Keratinocyte (primary cell): ENCODE results near the gene ZC3H12D. TPM values are rescaled to one million over a fixed set of nuclear protein-coding genes. Genes with fewer than 3 reads are reported as not detected.

ENCODE experiments used
- DNase-seq: peaks from one replicate; pipeline ENCODE4 v3.0.0-alpha.2; 2011; ENCODE audit warnings: low read depth, missing footprints, low spot score
- FAIRE-seq: peaks from 2 replicates; lab custom pipeline; 2011; peaks lifted over from hg19 to GRCh38; lab: Jason Lieb, UNC
- H2AFZ ChIP-seq: 2 replicates; pipeline ENCODE4 v1.6.0; 2012; ENCODE audit warnings: low read length, control low read depth, inconsistent platforms; ENCODE audit not compliant: control insufficient read depth
- H3K27ac ChIP-seq: 2 replicates; pipeline ENCODE4 v1.5.1; 2011; ENCODE audit warnings: low read length; ENCODE audit not compliant: control insufficient read depth, insufficient read depth
- H3K27me3 ChIP-seq: 3 replicates; pipeline ENCODE4 v1.6.0; 2011; ENCODE audit warnings: low read length; ENCODE audit not compliant: control insufficient read depth, insufficient read depth; ENCODE audit errors: extremely low read depth
- H3K36me3 ChIP-seq, 2 experiments: 2 replicates in 1 of 2; 3 replicates in 1 of 2; pipeline ENCODE4 v1.5.1; 2011; ENCODE audit warnings: low read length in 2 of 2, mild to moderate bottlenecking in 1 of 2; ENCODE audit not compliant: control insufficient read depth in 2 of 2, insufficient read depth in 2 of 2; ENCODE audit errors: extremely low read depth in 1 of 2
- H3K4me1 ChIP-seq: 3 replicates; pipeline ENCODE4 v1.5.1; 2011; ENCODE audit warnings: low read length; ENCODE audit not compliant: control insufficient read depth, insufficient read depth; ENCODE audit errors: extremely low read depth
- H3K4me2 ChIP-seq: 3 replicates; pipeline ENCODE4 v1.6.0; 2011; ENCODE audit warnings: low read depth, low read length; ENCODE audit not compliant: control insufficient read depth, insufficient read depth; ENCODE audit errors: extremely low read depth
- H3K4me3 ChIP-seq, 3 experiments: fragments of 200-600 bp in 1 of 3; sonication (generic) in 1 of 3; 2 replicates in 2 of 3; 3 replicates in 1 of 3; pipeline ENCODE4 v1.5.1; 2011 to 2016; ENCODE audit warnings: low read length in 3 of 3, mild to moderate bottlenecking in 3 of 3, control low read depth in 2 of 3, inconsistent platforms in 1 of 3, low read depth in 1 of 3, mixed read lengths in 1 of 3, mixed run types in 1 of 3, moderate library complexity in 1 of 3; ENCODE audit not compliant: control insufficient read depth in 2 of 3, insufficient read depth in 2 of 3; ENCODE audit errors: extremely low read depth in 1 of 3
- H3K79me2 ChIP-seq: 2 replicates; pipeline ENCODE4 v1.6.0; 2012; ENCODE audit warnings: low read length; ENCODE audit not compliant: control insufficient read depth, insufficient read depth
- H3K9ac ChIP-seq: 3 replicates; pipeline ENCODE4 v1.6.0; 2011; ENCODE audit warnings: low read length; ENCODE audit not compliant: control insufficient read depth, insufficient read depth; ENCODE audit errors: extremely low read depth
- H3K9me1 ChIP-seq: 3 replicates; pipeline ENCODE4 v1.6.0; 2011; ENCODE audit warnings: low read length; ENCODE audit not compliant: control insufficient read depth, insufficient read depth; ENCODE audit errors: extremely low read depth
- H3K9me3 ChIP-seq: 2 replicates; pipeline ENCODE4 v1.5.1; 2012; ENCODE audit warnings: low read depth, low read length; ENCODE audit not compliant: control insufficient read depth
- H4K20me1 ChIP-seq: 3 replicates; pipeline ENCODE4 v1.6.0; 2011; ENCODE audit warnings: low read length; ENCODE audit not compliant: control insufficient read depth, insufficient read depth; ENCODE audit errors: extremely low read depth
- CTCF ChIP-seq, 3 experiments: IDR thresholded peaks in 1 of 3; conservative IDR thresholded peaks in 1 of 3; optimal IDR thresholded peaks in 1 of 3; 2 replicates in 2 of 3; 3 replicates in 1 of 3; pipeline versions ENCODE3 to v1.5.1; 2011; ENCODE audit warnings: low read length in 3 of 3, mild to moderate bottlenecking in 3 of 3, moderate library complexity in 2 of 3, control low read depth in 1 of 3, inconsistent platforms in 1 of 3; ENCODE audit not compliant: insufficient read depth in 2 of 3; ENCODE audit errors: extremely low read depth in 1 of 3
- EZH2 ChIP-seq: IDR thresholded peaks from one replicate; pipeline ENCODE4 v1.6.1; 2012; ENCODE audit warnings: inconsistent platforms, mild to moderate bottlenecking, low read length, moderate library complexity
- dilution Hi-C: fragments of 300-500 bp; cut with MboI; formaldehyde crosslinking; loops from one replicate; pipeline ENCODE4 v1.7.0; 2020; ENCODE audit warnings: low sequenced_read_pairs; ENCODE audit not compliant: extremely low pct_ligation_motif_present
- polyA plus RNA-seq, 5 experiments: library from polyadenylated mRNA; depleted of rRNA in 3 of 5; stranded (reverse) in 3 of 5; stranded (forward) in 1 of 5; unstranded in 1 of 5; fragments of >200 nt; gene quantifications; 1 replicate in 1 of 5; 2 replicates in 3 of 5; 3 replicates in 1 of 5; pipeline versions ENCODE4 v1.2.1 to v1.2.3, GENCODE V29; 2011 to 2012; ENCODE audit warnings: missing spikeins in 2 of 5, low read depth in 1 of 5, low replicate concordance in 1 of 5

Gene ZC3H12D
- polyA plus RNA-seq, 1 donor (not counting 4 experiments of a cell fraction or from before 2014, with no cell fraction given) = 0.04 TPM

DNA sequence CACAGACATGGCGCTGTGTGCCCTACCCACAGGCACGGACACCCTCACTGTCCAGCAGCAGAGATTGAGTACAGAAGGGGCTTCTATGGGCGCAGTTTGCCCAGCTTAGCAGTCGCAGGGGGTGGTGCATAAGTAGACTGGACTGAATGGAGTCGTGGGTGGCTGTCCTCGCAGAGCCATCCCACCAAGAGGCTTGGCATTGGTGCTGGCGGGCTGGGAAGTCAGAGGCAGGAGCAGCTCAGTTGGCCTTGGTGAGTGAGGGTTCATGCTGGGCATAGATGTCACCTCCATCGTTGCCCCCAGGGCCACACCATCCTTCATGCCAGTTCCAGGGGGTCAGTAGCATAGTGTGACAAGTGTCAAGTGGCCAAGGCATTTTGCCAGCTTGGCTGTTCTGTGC lies 59.6 kb downstream of the ZC3H12D start:
- no peaks in the 10 kb centered on the region for H3K36me3 ChIP-seq
- no peak overlapping the region for H3K4me3 ChIP-seq
- DNase-seq (no peak), FAIRE-seq (no peak)
- H3K9me1 ChIP-seq = no peaks in the 10 kb centered on the region
- no peak overlapping the region for H3K9ac ChIP-seq
- H3K4me1 ChIP-seq = no peaks in the 10 kb centered on the region
- dilution Hi-C loops = no loop called here
- no peaks in the 10 kb centered on the region for H3K9me3 ChIP-seq
- TF ChIP-seq EZH2 (no peak), CTCF (optimal IDR thresholded peaks at IDR 0.05 in 1 of 3, IDR thresholded peaks at IDR 0.05 in 1 of 3, conservative IDR thresholded peaks at IDR 0.05 in 1 of 3; ENCODE audit: extremely low read depth in 1 of 3, insufficient read depth in 2 of 3, low read length in 3 of 3) (no peak)
- H4K20me1 ChIP-seq = no peaks in the 10 kb centered on the region
- no peak overlapping the region for H3K4me2 ChIP-seq
- H3K79me2 ChIP-seq = no peaks in the 10 kb centered on the region
- peaks cover 2% of the 10 kb centered on the region for H3K27me3 ChIP-seq
- H2AFZ ChIP-seq = no peak overlapping the region
- no peak overlapping the region for H3K27ac ChIP-seq

- no peaks in the 10 kb centered on the region for H3K79me2 ChIP-seq
- dilution Hi-C loops = loop anchor here (25.0 kb wide), 1 partner anchor 337 kb away; no protein-coding TSS in a partner anchor
- no peaks in the 10 kb centered on the region for H3K4me1 ChIP-seq
- no peak for TF ChIP-seq EZH2
- no peak for TF ChIP-seq CTCF (optimal IDR thresholded peaks at IDR 0.05 in 1 of 3, IDR thresholded peaks at IDR 0.05 in 1 of 3, conservative IDR thresholded peaks at IDR 0.05 in 1 of 3; ENCODE audit: extremely low read depth in 1 of 3, insufficient read depth in 2 of 3, low read length in 3 of 3)
- H3K9ac ChIP-seq = no peak overlapping the region
- H3K36me3 ChIP-seq = no peaks in the 10 kb centered on the region
- H3K9me3 ChIP-seq = no peaks in the 10 kb centered on the region
- no peak overlapping the region for H3K27ac ChIP-seq
- no peaks in the 10 kb centered on the region for H4K20me1 ChIP-seq
- peaks cover 2% of the 10 kb centered on the region for H3K27me3 ChIP-seq
- H2AFZ ChIP-seq = no peak overlapping the region
- no peak for DNase-seq
- no peak overlapping the region for H3K4me2 ChIP-seq
- FAIRE-seq = no peak
- H3K9me1 ChIP-seq = no peaks in the 10 kb centered on the region
- H3K4me3 ChIP-seq = no peak overlapping the region
Observed at GRCh38 chr6:149423964-149424440, 60.8 kb downstream of the ZC3H12D start.
